Measurements from ENCODE around the gene FSD2.

FSD2 gene

GRCh38 chr15:82805994-82806406, at the start of gene FSD2:
Gene FSD2 (minus strand): TSS chr15:82806069. CDS start chr15:82787390, 18,679 bp downstream.
- no peak for DNase-seq

GRCh38 chr15:82854554-82854953, 48.7 kb upstream of the FSD2 start:
- no peak for DNase-seq

- DNase-seq: no peak
These were observed 47.2 kb upstream of the FSD2 start for GRCh38 chr15:82852941-82853561.

GRCh38 chr15:82851981-82852511, 46.2 kb upstream of the FSD2 start:
- DNase-seq: no peak

GRCh38 chr15:82851306-82851850, 45.5 kb upstream of the FSD2 start:
- DNase-seq: no peak

GRCh38 chr15:82850731-82851130, 44.9 kb upstream of the FSD2 start:
- no peak for DNase-seq

- DNase-seq: peak; percentile 56
These were observed 44.0 kb upstream of the FSD2 start for GRCh38 chr15:82849556-82850512.

GRCh38 chr15:82848241-82848993, 42.5 kb upstream of the FSD2 start:
- DNase-seq: no peak

- DNase-seq: no peak
These were observed 41.8 kb upstream of the FSD2 start for GRCh38 chr15:82847703-82848102.

GRCh38 chr15:82846621-82847020, 40.8 kb upstream of the FSD2 start:
- DNase-seq: no peak

- no peak for DNase-seq
These were observed 39.8 kb upstream of the FSD2 start for GRCh38 chr15:82845686-82846085.

- no peak for DNase-seq
These were observed 37.7 kb upstream of the FSD2 start for GRCh38 chr15:82843566-82843965.

- no peak for DNase-seq
These were observed 34.3 kb upstream of the FSD2 start for GRCh38 chr15:82840166-82840565.

GRCh38 chr15:82839136-82839535, 33.3 kb upstream of the FSD2 start:
- DNase-seq: no peak

- DNase-seq: no peak
These were observed 32.3 kb upstream of the FSD2 start for GRCh38 chr15:82838096-82838735.

GRCh38 chr15:82835391-82835917, 29.6 kb upstream of the FSD2 start:
- no peak for DNase-seq

- DNase-seq: no peak
These were observed 27.5 kb upstream of the FSD2 start for GRCh38 chr15:82833362-82833682.

- no peak for DNase-seq
These were observed 26.9 kb upstream of the FSD2 start for GRCh38 chr15:82832601-82833361.

- no peak for DNase-seq
These were observed 26.2 kb upstream of the FSD2 start for GRCh38 chr15:82831894-82832600.

GRCh38 chr15:82830427-82831173, 24.7 kb upstream of the FSD2 start:
- no peak for DNase-seq

Data from NCI-H774 (cell line).